WTC11 (cell line): Measurements from ENCODE around the gene SMIM22. TPM values are rescaled to one million over a fixed set of nuclear protein-coding genes. Genes with fewer than 3 reads are reported as not detected.
A peak's percentile ranks its signal among the peaks of the same experiment; 100 is the strongest.

Source experiments
- ATAC-seq: fragments of 200-7000 bp; cut with Tn5 transposase; 2 replicates; pipeline ENCODE4 v1.10.0; 2021; ENCODE audit warnings: mild to moderate bottlenecking, moderate library complexity
- CTCF ChIA-PET: fragments of 300-600 bp; sonication (Branson Sonifier 250); formaldehyde crosslinking; loops from one replicate; lab custom pipeline; 2021; ENCODE audit warnings: antibody characterized with exemption; lab: Charles Lee
- POLR2A ChIA-PET: fragments of 350-600 bp; sonication (Branson Sonifier 250); formaldehyde crosslinking; loops from one replicate; lab custom pipeline; 2021; ENCODE audit warnings: antibody characterized with exemption; lab: Charles Lee
- DNase-seq: peaks from one replicate; pipeline ENCODE4 v3.0.0; 2021; ENCODE audit warnings: low spot score
- H3K27ac Mint-ChIP-seq: 2 replicates; pipeline ENCODE4 v1.8.0; 2021; ENCODE audit warnings: mixed read lengths
- H3K27me3 Mint-ChIP-seq: 2 replicates; pipeline ENCODE4 v1.8.0; 2021; ENCODE audit warnings: low read depth, mild to moderate bottlenecking, moderate library complexity, mixed read lengths
- H3K36me3 Mint-ChIP-seq: 2 replicates; pipeline ENCODE4 v1.8.0; 2021; ENCODE audit warnings: mixed read lengths
- H3K4me1 Mint-ChIP-seq: 2 replicates; pipeline ENCODE4 v1.8.0; 2022; ENCODE audit warnings: mixed read lengths
- H3K4me3 Mint-ChIP-seq: 2 replicates; pipeline ENCODE4 v1.8.0; 2021; ENCODE audit warnings: mild to moderate bottlenecking, moderate library complexity, mixed read lengths
- H3K9me3 Mint-ChIP-seq: 2 replicates; pipeline ENCODE4 v1.8.0; 2021; ENCODE audit warnings: mixed read lengths
- AR ChIP-seq: fragments of 250-450 bp; sonication (Bioruptor Pico); IDR thresholded peaks from 2 replicates; pipeline ENCODE4 v1.9.0; 2021; ENCODE audit warnings: mild to moderate bottlenecking
- ATF6 ChIP-seq: sonication (generic); formaldehyde crosslinking; IDR thresholded peaks from 2 replicates; pipeline ENCODE4 v1.8.1; 2023; ENCODE audit warnings: mild to moderate bottlenecking, missing genetic modification reagents
- CBFB ChIP-seq: sonication (generic); formaldehyde crosslinking; IDR thresholded peaks from 2 replicates; pipeline ENCODE4 v1.8.1; 2022; ENCODE audit warnings: mild to moderate bottlenecking, low read depth, missing genetic modification reagents
- E2F1 ChIP-seq: sonication (generic); formaldehyde crosslinking; IDR thresholded peaks from 2 replicates; pipeline ENCODE4 v1.8.0; 2022; ENCODE audit warnings: mild to moderate bottlenecking, missing genetic modification reagents
- ERG ChIP-seq: fragments of 250-450 bp; sonication (Bioruptor Pico); IDR thresholded peaks from 2 replicates; pipeline ENCODE4 v1.8.0; 2021; ENCODE audit warnings: mild to moderate bottlenecking
- ESRRA ChIP-seq: sonication (generic); formaldehyde crosslinking; IDR thresholded peaks from 2 replicates; pipeline ENCODE4 v1.8.1; 2022; ENCODE audit warnings: mild to moderate bottlenecking, missing genetic modification reagents, borderline replicate concordance
- GTF2I ChIP-seq: fragments of 250-450 bp; sonication (Bioruptor Pico); conservative IDR thresholded peaks from 2 replicates; pipeline ENCODE4 v1.4.0; 2021; ENCODE audit warnings: mild to moderate bottlenecking
- HMGA2 ChIP-seq: fragments of 250-450 bp; sonication (Bioruptor Pico); IDR thresholded peaks from 2 replicates; pipeline ENCODE4 v1.4.0; 2021; ENCODE audit warnings: mild to moderate bottlenecking, moderate library complexity
- IRF1 ChIP-seq: sonication (generic); formaldehyde crosslinking; IDR thresholded peaks from 2 replicates; pipeline ENCODE4 v1.8.0; 2023; ENCODE audit warnings: missing genetic modification reagents
- IRF2 ChIP-seq: sonication (generic); formaldehyde crosslinking; IDR thresholded peaks from 2 replicates; pipeline ENCODE4 v1.8.0; 2022; ENCODE audit warnings: low read depth, missing genetic modification reagents, borderline replicate concordance
- KAT7 ChIP-seq: sonication (generic); formaldehyde crosslinking; IDR thresholded peaks from 2 replicates; pipeline ENCODE4 v1.8.1; 2023; ENCODE audit warnings: missing genetic modification reagents, mild to moderate bottlenecking, borderline replicate concordance
- MYBL2 ChIP-seq: sonication (generic); formaldehyde crosslinking; IDR thresholded peaks from 2 replicates; pipeline ENCODE4 v1.8.1; 2023; ENCODE audit warnings: mild to moderate bottlenecking, moderate library complexity, missing genetic modification reagents
- NFYB ChIP-seq: sonication (generic); formaldehyde crosslinking; conservative IDR thresholded peaks from 2 replicates; pipeline ENCODE4 v1.8.0; 2022; ENCODE audit warnings: low read depth, missing genetic modification reagents
- NR1H2 ChIP-seq: sonication (generic); formaldehyde crosslinking; IDR thresholded peaks from 2 replicates; pipeline ENCODE4 v1.9.0; 2021; ENCODE audit warnings: mild to moderate bottlenecking, moderate library complexity, missing genetic modification reagents
- NR2C2 ChIP-seq: sonication (generic); formaldehyde crosslinking; IDR thresholded peaks from 2 replicates; pipeline ENCODE4 v1.8.0; 2022; ENCODE audit warnings: mild to moderate bottlenecking, missing genetic modification reagents
- RORB ChIP-seq: fragments of 250-450 bp; sonication (Bioruptor Pico); IDR thresholded peaks from 2 replicates; pipeline ENCODE4 v1.9.0; 2021; ENCODE audit warnings: mild to moderate bottlenecking
- SMAD4 ChIP-seq: sonication (generic); formaldehyde crosslinking; IDR thresholded peaks from 2 replicates; pipeline ENCODE4 v1.8.0; 2022; ENCODE audit warnings: mild to moderate bottlenecking, missing genetic modification reagents
- SP1 ChIP-seq: sonication (generic); formaldehyde crosslinking; conservative IDR thresholded peaks from 2 replicates; pipeline ENCODE4 v1.8.1; 2022; ENCODE audit warnings: missing genetic modification reagents
- TEAD1 ChIP-seq: sonication (generic); formaldehyde crosslinking; IDR thresholded peaks from 2 replicates; pipeline ENCODE4 v1.8.0; 2022; ENCODE audit warnings: mild to moderate bottlenecking, missing genetic modification reagents
- ZBTB21 ChIP-seq: sonication (generic); formaldehyde crosslinking; IDR thresholded peaks from 2 replicates; pipeline ENCODE4 v1.8.1; 2023; ENCODE audit warnings: mild to moderate bottlenecking, missing genetic modification reagents, borderline replicate concordance
- ZNF121 ChIP-seq: sonication (generic); formaldehyde crosslinking; IDR thresholded peaks from 2 replicates; pipeline ENCODE4 v1.8.0; 2023; ENCODE audit warnings: missing genetic modification reagents
- ZNF219 ChIP-seq: sonication (generic); formaldehyde crosslinking; IDR thresholded peaks from 2 replicates; pipeline ENCODE4 v1.8.0; 2023; ENCODE audit warnings: missing genetic modification reagents, mild to moderate bottlenecking, borderline replicate concordance
- ZNF396 ChIP-seq: fragments of 250-450 bp; sonication (Bioruptor Pico); IDR thresholded peaks from 2 replicates; pipeline ENCODE4 v1.8.0; 2021; ENCODE audit warnings: mild to moderate bottlenecking, moderate library complexity, borderline replicate concordance
- ZSCAN18 ChIP-seq: fragments of 250-450 bp; sonication (Bioruptor Pico); IDR thresholded peaks from 2 replicates; pipeline ENCODE4 v2.1.2; 2022; ENCODE audit warnings: mild to moderate bottlenecking, moderate library complexity
- total RNA-seq: library from RNA; stranded (reverse); gene quantifications from 3 replicates; pipeline ENCODE4 v1.2.3, GENCODE V29; 2021

Gene SMIM22
- total RNA-seq, 1 experiment from 2014 or later = not detected

- DNase-seq (peak; percentile 99), ATAC-seq (peak; percentile 82)
- peak overlapping the region; percentile 86 for H3K4me3 Mint-ChIP-seq
- POLR2A ChIA-PET = interaction anchor here (1.4 to 3.1 kb wide), 2 partner anchors 34 kb away, joined by 7 to 16 read pairs; partner anchors contain the start of genes ANKS3, DNAAF8 and ROGDI
- H3K27ac Mint-ChIP-seq = peak overlapping the region; percentile 99
- H3K27me3 Mint-ChIP-seq = no peaks in the 10 kb centered on the region
- CTCF ChIA-PET = interaction anchor here (0.7 to 1.5 kb wide), 9 partner anchors 8 to 272 kb away, joined by 3 to 7 read pairs (median 3); partner anchors contain the start of genes ANKS3, DNAAF8, ROGDI and SEPTIN12
- H3K4me1 Mint-ChIP-seq = peaks cover 17% of the 10 kb centered on the region
- no peaks in the 10 kb centered on the region; the same call in 1 of the 2 replicates for H3K36me3 Mint-ChIP-seq
- no peaks in the 10 kb centered on the region for H3K9me3 Mint-ChIP-seq
- TF ChIP-seq NR1H2 = no peak
- no peak for TF ChIP-seq ATF6 (CRISPR knock-in tag)
- TF ChIP-seq AR = no peak
- TF ChIP-seq IRF2 = no peak
- TF ChIP-seq ZNF121 (CRISPR knock-in tag) = no peak
- TF ChIP-seq IRF1 (CRISPR knock-in tag) = no peak
- no peak for TF ChIP-seq CBFB
- TF ChIP-seq SMAD4 (CRISPR knock-in tag) = no peak
- no peak for TF ChIP-seq NR2C2 (CRISPR knock-in tag)
- TF ChIP-seq ZNF396 (CRISPR knock-in tag) = no peak
- peak; percentile 76; the same call in 1 of the 2 replicates for TF ChIP-seq TEAD1 (CRISPR knock-in tag)
- no peak for TF ChIP-seq RORB (CRISPR knock-in tag)
- TF ChIP-seq E2F1 (CRISPR knock-in tag) = no peak
- TF ChIP-seq HMGA2 (CRISPR knock-in tag) = no peak
- no peak for TF ChIP-seq ESRRA (CRISPR knock-in tag)
- no peak for TF ChIP-seq ERG (CRISPR knock-in tag)
- no peak for TF ChIP-seq NFYB (CRISPR knock-in tag)
- peak; percentile 82 for TF ChIP-seq SP1 (CRISPR knock-in tag)
- TF ChIP-seq ZBTB21 = no peak
- peak; percentile 95 for TF ChIP-seq GTF2I
- TF ChIP-seq KAT7 (CRISPR knock-in tag) = no peak
- TF ChIP-seq ZNF219 = no peak
- TF ChIP-seq MYBL2 (CRISPR knock-in tag) = no peak
- TF ChIP-seq ZSCAN18 = no peak
These were observed 26.4 kb upstream of the SMIM22 start for GRCh38 chr16:4768549-4769305.
